Fibroblast of the aortic adventitia (primary cell): Measurements from ENCODE around the gene NEO1. TPM values are rescaled to one million over a fixed set of nuclear protein-coding genes. Genes with fewer than 3 reads are reported as not detected.

Source experiments
- DNase-seq: peaks from one replicate; pipeline ENCODE4 v3.0.0-alpha.2; 2010; ENCODE audit warnings: low read depth
- H3K4me3 ChIP-seq: 2 replicates; pipeline ENCODE4 v1.5.1; 2011; ENCODE audit warnings: low read depth, mild to moderate bottlenecking, control low read depth, low read length, moderate library complexity
- CTCF ChIP-seq: IDR thresholded peaks from 2 replicates; pipeline ENCODE4 v1.5.1; 2011; ENCODE audit warnings: mild to moderate bottlenecking, low read length, control low read depth, inconsistent platforms; ENCODE audit not compliant: insufficient read depth
- total RNA-seq: library from RNA; depleted of rRNA; stranded (reverse); fragments of >200 nt; gene quantifications from 2 replicates; pipeline ENCODE4 v1.2.3, GENCODE V29; 2012; ENCODE audit warnings: low replicate concordance

The NEO1 gene, protein sequence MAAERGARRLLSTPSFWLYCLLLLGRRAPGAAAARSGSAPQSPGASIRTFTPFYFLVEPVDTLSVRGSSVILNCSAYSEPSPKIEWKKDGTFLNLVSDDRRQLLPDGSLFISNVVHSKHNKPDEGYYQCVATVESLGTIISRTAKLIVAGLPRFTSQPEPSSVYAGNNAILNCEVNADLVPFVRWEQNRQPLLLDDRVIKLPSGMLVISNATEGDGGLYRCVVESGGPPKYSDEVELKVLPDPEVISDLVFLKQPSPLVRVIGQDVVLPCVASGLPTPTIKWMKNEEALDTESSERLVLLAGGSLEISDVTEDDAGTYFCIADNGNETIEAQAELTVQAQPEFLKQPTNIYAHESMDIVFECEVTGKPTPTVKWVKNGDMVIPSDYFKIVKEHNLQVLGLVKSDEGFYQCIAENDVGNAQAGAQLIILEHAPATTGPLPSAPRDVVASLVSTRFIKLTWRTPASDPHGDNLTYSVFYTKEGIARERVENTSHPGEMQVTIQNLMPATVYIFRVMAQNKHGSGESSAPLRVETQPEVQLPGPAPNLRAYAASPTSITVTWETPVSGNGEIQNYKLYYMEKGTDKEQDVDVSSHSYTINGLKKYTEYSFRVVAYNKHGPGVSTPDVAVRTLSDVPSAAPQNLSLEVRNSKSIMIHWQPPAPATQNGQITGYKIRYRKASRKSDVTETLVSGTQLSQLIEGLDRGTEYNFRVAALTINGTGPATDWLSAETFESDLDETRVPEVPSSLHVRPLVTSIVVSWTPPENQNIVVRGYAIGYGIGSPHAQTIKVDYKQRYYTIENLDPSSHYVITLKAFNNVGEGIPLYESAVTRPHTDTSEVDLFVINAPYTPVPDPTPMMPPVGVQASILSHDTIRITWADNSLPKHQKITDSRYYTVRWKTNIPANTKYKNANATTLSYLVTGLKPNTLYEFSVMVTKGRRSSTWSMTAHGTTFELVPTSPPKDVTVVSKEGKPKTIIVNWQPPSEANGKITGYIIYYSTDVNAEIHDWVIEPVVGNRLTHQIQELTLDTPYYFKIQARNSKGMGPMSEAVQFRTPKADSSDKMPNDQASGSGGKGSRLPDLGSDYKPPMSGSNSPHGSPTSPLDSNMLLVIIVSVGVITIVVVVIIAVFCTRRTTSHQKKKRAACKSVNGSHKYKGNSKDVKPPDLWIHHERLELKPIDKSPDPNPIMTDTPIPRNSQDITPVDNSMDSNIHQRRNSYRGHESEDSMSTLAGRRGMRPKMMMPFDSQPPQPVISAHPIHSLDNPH (N-terminal part only)
- 26.2 and 72.4 TPM in 2 replicates for total RNA-seq

- no peak for TF ChIP-seq CTCF
- peak; percentile 58 for DNase-seq
Measured at GRCh38 chr15:73051807-73052652, at the start of gene NEO1. TSS of gene NEO1 (plus strand) at chr15:73052463. CDS start at chr15:73052676, 213 bp downstream.

GRCh38 chr15:73004462-73004861, 47.8 kb upstream of the NEO1 start:
- DNase-seq: no peak
- H3K4me3 ChIP-seq: no peak overlapping the region
- TF ChIP-seq CTCF: no peak

More at GRCh38 chr15:73051807-73052652, at the start of gene NEO1:
- H3K4me3 ChIP-seq: peak within 1 kb of the TSS; percentile 77

GRCh38 chr15:73005032-73005431, 47.2 kb upstream of the NEO1 start:
- no peak overlapping the region for H3K4me3 ChIP-seq
- no peak for TF ChIP-seq CTCF
- DNase-seq: no peak

DNA sequence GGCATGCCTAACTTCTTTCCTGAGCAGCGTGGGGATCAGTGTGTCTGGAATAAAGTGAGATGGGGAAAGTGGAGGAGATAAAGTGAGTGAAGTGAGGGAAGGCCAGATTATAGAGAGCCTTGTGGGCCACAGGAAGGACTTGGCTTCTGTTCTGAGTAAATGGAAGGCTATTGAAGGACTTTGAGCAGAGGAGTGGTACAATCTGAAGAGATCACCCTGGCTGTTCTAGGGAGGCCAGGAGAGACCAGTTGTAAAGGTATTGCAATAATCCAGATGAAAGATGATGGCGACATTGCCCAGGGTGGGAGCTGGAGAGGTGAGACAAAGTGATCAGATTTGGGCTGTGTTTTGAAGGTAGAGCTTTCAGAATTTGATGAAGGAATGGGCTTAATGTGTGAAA, 46.8 kb upstream of the NEO1 start:
- H3K4me3 ChIP-seq: no peak overlapping the region
- no peak for DNase-seq
- no peak for TF ChIP-seq CTCF

DNA sequence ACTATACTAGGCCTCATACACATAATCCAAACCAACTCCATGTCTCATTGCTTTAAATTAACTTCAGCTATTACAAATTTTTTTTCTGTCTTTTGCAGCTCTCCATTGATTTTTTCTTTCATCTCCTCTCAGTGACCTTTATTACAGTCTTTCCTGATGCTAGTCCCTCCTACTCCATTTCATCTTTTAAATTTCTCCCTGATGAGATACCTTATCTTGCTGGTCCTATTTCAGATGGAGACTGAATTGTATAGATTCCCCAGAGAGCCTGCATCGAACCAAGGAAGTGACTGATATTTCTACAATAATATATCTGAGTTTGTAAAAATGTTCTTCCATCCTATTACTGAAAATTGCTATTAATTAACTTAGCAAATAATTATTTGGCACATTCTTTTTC, 45.7 kb upstream of the NEO1 start:
- no peak for TF ChIP-seq CTCF

More for the DNA sequence above, 45.7 kb upstream of the NEO1 start:
- no peak overlapping the region for H3K4me3 ChIP-seq
- DNase-seq: no peak
